Measurements from ENCODE around the gene C2CD3. TPM values are rescaled to one million over a fixed set of nuclear protein-coding genes. Genes with fewer than 3 reads are reported as not detected.

The C2CD3 gene
- total RNA-seq, 6 donors from 2014 or later = 21.4 to 55.5 (median 26.6) TPM

- TF ChIP-seq CTCF (IDR thresholded peaks at IDR 0.05) (no peak), POLR2A (IDR thresholded peaks at IDR 0.05) (no peak), POLR2AphosphoS5 (IDR thresholded peaks at IDR 0.05) (no peak), EP300 (IDR thresholded peaks at IDR 0.05) (no peak)
- H3K4me3 ChIP-seq = no peak overlapping the region
- H3K27me3 ChIP-seq = no peaks in the 10 kb centered on the region
- H3K27ac ChIP-seq = no peak overlapping the region
- no peak for DNase-seq
- WGBS, 2 donors = 92 to 98% methylated on average over 2 of the region's 2 CpGs
- no peaks in the 10 kb centered on the region for H3K9me3 ChIP-seq
- H3K4me1 ChIP-seq = no peaks in the 10 kb centered on the region
- no peak for ATAC-seq (ENCODE audit: low FRiP score in 2 of 2)
- peaks cover 0 to 55% (median 9%) of the 10 kb centered on the region in 4 donors for H3K36me3 ChIP-seq
These were observed 7.9 kb downstream of the C2CD3 start for GRCh38 chr11:74162681-74163467.

GRCh38 chr11:74159642-74160041 lies 11.2 kb downstream of the C2CD3 start:
- Histone ChIP-seq H3K4me1 (no peaks in the 10 kb centered on the region), H3K9me3 (no peaks in the 10 kb centered on the region), H3K27me3 (no peaks in the 10 kb centered on the region), H3K36me3 (peaks cover 0 to 26% (median 6%) of the 10 kb centered on the region in 4 donors), H3K4me3 (no peak overlapping the region), H3K27ac (no peak overlapping the region)
- DNase-seq (no peak), ATAC-seq (ENCODE audit: low FRiP score in 2 of 2) (no peak)
- TF ChIP-seq POLR2AphosphoS5 (IDR thresholded peaks at IDR 0.05) = no peak

GRCh38 chr11:74157169-74157568 lies 13.6 kb downstream of the C2CD3 start:
- WGBS, 2 donors = 78 to 86% methylated on average over 1 of the region's 1 CpG
- no peak for ATAC-seq (ENCODE audit: low FRiP score in 2 of 2)
- TF ChIP-seq EP300 (IDR thresholded peaks at IDR 0.05) (no peak), POLR2A (IDR thresholded peaks at IDR 0.05) (no peak), CTCF (IDR thresholded peaks at IDR 0.05) (no peak)

GRCh38 chr11:74154620-74155281 lies 16.1 kb downstream of the C2CD3 start:
- Histone ChIP-seq H3K27ac (no peak overlapping the region), H3K36me3 (peaks cover 0 to 3% (median 0%) of the 10 kb centered on the region in 4 donors), H3K9me3 (no peaks in the 10 kb centered on the region), H3K27me3 (no peaks in the 10 kb centered on the region), H3K4me3 (no peak overlapping the region), H3K4me1 (no peaks in the 10 kb centered on the region)
- TF ChIP-seq POLR2A (IDR thresholded peaks at IDR 0.05) (no peak), CTCF (IDR thresholded peaks at IDR 0.05) (no peak), EP300 (IDR thresholded peaks at IDR 0.05) (no peak)
- no peak for ATAC-seq (ENCODE audit: low FRiP score in 2 of 2)
- 81 to 88% methylated on average over 1 of the region's 1 CpG for WGBS, 2 donors
- no peak for DNase-seq

More at GRCh38 chr11:74157169-74157568, 13.6 kb downstream of the C2CD3 start:
- Histone ChIP-seq H3K9me3 (no peaks in the 10 kb centered on the region), H3K27ac (no peak overlapping the region), H3K4me1 (no peaks in the 10 kb centered on the region), H3K27me3 (no peaks in the 10 kb centered on the region), H3K4me3 (no peak overlapping the region), H3K36me3 (peaks cover 0 to 6% (median 0%) of the 10 kb centered on the region in 4 donors)
- no peak for DNase-seq

- DNase-seq = no peak
- Histone ChIP-seq H3K4me1 (no peaks in the 10 kb centered on the region), H3K27me3 (no peaks in the 10 kb centered on the region), H3K9me3 (no peaks in the 10 kb centered on the region), H3K4me3 (no peak overlapping the region), H3K27ac (no peak overlapping the region), H3K36me3 (peaks cover 0 to 3% (median 0%) of the 10 kb centered on the region in 4 donors)
- TF ChIP-seq CTCF (IDR thresholded peaks at IDR 0.05) (no peak), EP300 (IDR thresholded peaks at IDR 0.05) (no peak), POLR2A (IDR thresholded peaks at IDR 0.05) (no peak), POLR2AphosphoS5 (IDR thresholded peaks at IDR 0.05) (no peak)
- ATAC-seq (ENCODE audit: low FRiP score in 2 of 2) = no peak
These were observed 17.6 kb downstream of the C2CD3 start for GRCh38 chr11:74153224-74153623.

Measured in upper lobe of left lung (tissue), 6 donors.